Fibroblast of lung (primary cell): Measurements from ENCODE around the gene TMEM272. TPM values are rescaled to one million over a fixed set of nuclear protein-coding genes. Genes with fewer than 3 reads are reported as not detected.

Experiments
- DNase-seq, 2 donors: peaks; one replicate each; pipeline versions ENCODE4 v3.0.0 to v3.0.0-alpha.2; 2010; ENCODE audit warnings: low read depth in 2 of 2
- H2AFZ ChIP-seq: 2 replicates; pipeline ENCODE4 v1.5.1; 2012; ENCODE audit warnings: low read length, control low read depth, inconsistent platforms
- H3K27ac ChIP-seq: 2 replicates; pipeline ENCODE4 v1.5.1; 2011; ENCODE audit warnings: low read length, control low read depth; ENCODE audit not compliant: insufficient read depth
- H3K27me3 ChIP-seq: 2 replicates; pipeline ENCODE4 v1.5.1; 2011; ENCODE audit warnings: mild to moderate bottlenecking, low read length; ENCODE audit not compliant: control insufficient read depth, insufficient read depth
- H3K36me3 ChIP-seq: 2 replicates; pipeline ENCODE4 v1.5.1; 2011; ENCODE audit warnings: low read length; ENCODE audit not compliant: control insufficient read depth, insufficient read depth
- H3K4me1 ChIP-seq: 2 replicates; pipeline ENCODE4 v1.5.1; 2011; ENCODE audit warnings: low read length; ENCODE audit not compliant: control insufficient read depth, insufficient read depth; ENCODE audit errors: extremely low read depth
- H3K4me2 ChIP-seq: 2 replicates; pipeline ENCODE4 v1.5.1; 2011; ENCODE audit warnings: low read length, control low read depth; ENCODE audit not compliant: insufficient read depth; ENCODE audit errors: extremely low read depth
- H3K4me3 ChIP-seq, 4 experiments: fragments of 200-600 bp in 1 of 4; sonication (generic) in 1 of 4; replicated peaks in 1 of 4; 2 replicates each; pipeline ENCODE4 v1.5.1; 2011 to 2016; ENCODE audit warnings: low read length in 4 of 4, low read depth in 3 of 4, mild to moderate bottlenecking in 3 of 4, control low read depth in 2 of 4, inconsistent platforms in 1 of 4, mixed read lengths in 1 of 4; ENCODE audit not compliant: insufficient read depth in 1 of 4; ENCODE audit errors: control extremely low read depth in 1 of 4
- H3K79me2 ChIP-seq: 2 replicates; pipeline ENCODE4 v1.5.1; 2012; ENCODE audit warnings: mild to moderate bottlenecking, low read length, inconsistent platforms; ENCODE audit not compliant: control insufficient read depth, insufficient read depth
- H3K9ac ChIP-seq: 2 replicates; pipeline ENCODE4 v1.5.1; 2011; ENCODE audit warnings: mild to moderate bottlenecking, low read length, control low read depth; ENCODE audit not compliant: insufficient read depth
- H3K9me3 ChIP-seq: 2 replicates; pipeline ENCODE4 v1.5.1; 2012; ENCODE audit warnings: low read depth, low read length; ENCODE audit not compliant: control insufficient read depth, insufficient read depth
- H4K20me1 ChIP-seq: 2 replicates; pipeline ENCODE4 v1.5.1; 2011; ENCODE audit warnings: low read length; ENCODE audit not compliant: control insufficient read depth, insufficient read depth; ENCODE audit errors: extremely low read depth
- EZH2 ChIP-seq: IDR thresholded peaks from 2 replicates; pipeline ENCODE4 v1.5.1; 2012; ENCODE audit warnings: low read length, control low read depth, mild to moderate bottlenecking; ENCODE audit errors: missing control alignments
- polyA plus RNA-seq, 2 donors: library from polyadenylated mRNA; depleted of rRNA in 1 of 2; stranded (reverse) in 1 of 2; unstranded in 1 of 2; fragments of >200 nt; gene quantifications; 2 replicates each; pipeline ENCODE4 v1.2.1, GENCODE V29; 2011 to 2012; ENCODE audit warnings: missing spikeins in 1 of 2
- total RNA-seq: library from RNA; depleted of rRNA; stranded (reverse); fragments of >200 nt; gene quantifications from 2 replicates; pipeline ENCODE4 v1.2.1, GENCODE V29; 2014
- TF ChIP-seq, protein P1 (sequence below), 2 donors: IDR thresholded peaks in 1 of 2; conservative IDR thresholded peaks in 1 of 2; 1 replicate in 1 of 2; 2 replicates in 1 of 2; pipeline ENCODE4 v1.5.1; 2011 to 2012; ENCODE audit warnings: low read length in 2 of 2, control low read depth in 1 of 2, inconsistent platforms in 1 of 2, low read depth in 1 of 2, mild to moderate bottlenecking in 1 of 2

Gene TMEM272
- total and polyA plus RNA-seq, 2 donors (not counting 1 experiment from before 2014, with no cell fraction given): not detected

DNA sequence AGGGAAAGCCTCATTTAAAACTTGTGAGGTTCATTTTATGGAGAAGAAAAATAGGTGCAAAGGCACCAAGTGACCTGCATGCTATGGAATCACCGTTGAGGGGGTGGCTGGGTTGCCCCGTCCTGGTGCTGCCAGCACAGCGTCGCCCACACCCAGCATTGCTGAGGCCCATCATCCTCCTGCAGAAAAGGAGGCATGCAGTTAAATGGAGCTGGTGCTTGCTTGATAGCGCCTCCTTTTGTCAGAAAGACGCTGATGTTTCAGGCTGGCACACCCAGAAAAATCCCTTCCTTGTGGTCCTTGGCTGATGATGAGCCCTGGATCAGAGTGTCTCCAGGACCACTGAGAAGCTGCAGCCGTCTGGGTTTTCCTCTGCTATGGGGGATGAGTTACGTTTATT, 77.9 kb downstream of the TMEM272 start:
- no peaks in the 10 kb centered on the region for H3K36me3 ChIP-seq
- H2AFZ ChIP-seq: no peak overlapping the region
- no peak for DNase-seq
- no peaks in the 10 kb centered on the region for H4K20me1 ChIP-seq
- H3K27me3 ChIP-seq: no peaks in the 10 kb centered on the region
- no peaks in the 10 kb centered on the region for H3K9me3 ChIP-seq
- peaks cover 17% of the 10 kb centered on the region for H3K4me1 ChIP-seq
- no peak overlapping the region for H3K4me3 ChIP-seq
- H3K79me2 ChIP-seq: no peaks in the 10 kb centered on the region
- no peak overlapping the region for H3K9ac ChIP-seq
- H3K4me2 ChIP-seq: no peak overlapping the region
- H3K27ac ChIP-seq: no peak overlapping the region
- no peak for TF ChIP-seq EZH2
- TF ChIP-seq, protein P1, sequence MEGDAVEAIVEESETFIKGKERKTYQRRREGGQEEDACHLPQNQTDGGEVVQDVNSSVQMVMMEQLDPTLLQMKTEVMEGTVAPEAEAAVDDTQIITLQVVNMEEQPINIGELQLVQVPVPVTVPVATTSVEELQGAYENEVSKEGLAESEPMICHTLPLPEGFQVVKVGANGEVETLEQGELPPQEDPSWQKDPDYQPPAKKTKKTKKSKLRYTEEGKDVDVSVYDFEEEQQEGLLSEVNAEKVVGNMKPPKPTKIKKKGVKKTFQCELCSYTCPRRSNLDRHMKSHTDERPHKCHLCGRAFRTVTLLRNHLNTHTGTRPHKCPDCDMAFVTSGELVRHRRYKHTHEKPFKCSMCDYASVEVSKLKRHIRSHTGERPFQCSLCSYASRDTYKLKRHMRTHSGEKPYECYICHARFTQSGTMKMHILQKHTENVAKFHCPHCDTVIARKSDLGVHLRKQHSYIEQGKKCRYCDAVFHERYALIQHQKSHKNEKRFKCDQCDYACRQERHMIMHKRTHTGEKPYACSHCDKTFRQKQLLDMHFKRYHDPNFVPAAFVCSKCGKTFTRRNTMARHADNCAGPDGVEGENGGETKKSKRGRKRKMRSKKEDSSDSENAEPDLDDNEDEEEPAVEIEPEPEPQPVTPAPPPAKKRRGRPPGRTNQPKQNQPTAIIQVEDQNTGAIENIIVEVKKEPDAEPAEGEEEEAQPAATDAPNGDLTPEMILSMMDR (conservative IDR thresholded peaks at IDR 0.05 in 1 of 2, IDR thresholded peaks at IDR 0.05 in 1 of 2; ENCODE audit: low read depth in 1 of 2, low read length in 2 of 2): no peak

DNA sequence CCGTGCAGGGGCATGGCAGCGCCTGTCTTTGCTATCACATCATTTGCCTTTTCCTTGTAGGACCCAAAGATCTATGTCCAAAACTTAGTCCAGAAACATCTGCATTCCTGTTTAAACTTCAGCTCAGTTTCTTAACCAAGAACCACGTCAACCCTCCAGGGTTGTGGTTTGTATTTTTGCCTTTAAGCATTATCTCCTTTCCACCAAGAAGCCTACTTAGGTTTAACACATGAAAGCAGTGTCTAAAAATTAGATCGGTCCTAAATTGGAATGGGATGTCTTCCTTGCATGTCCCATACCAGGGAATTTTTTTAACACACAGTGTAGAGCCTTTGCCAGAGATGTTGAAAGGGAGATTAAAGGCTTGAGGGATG, 79.8 kb downstream of the TMEM272 start:
- Histone ChIP-seq H4K20me1 (no peaks in the 10 kb centered on the region), H3K36me3 (no peaks in the 10 kb centered on the region), H2AFZ (peak overlapping the region; percentile 63), H3K4me2 (peak overlapping the region; percentile 78), H3K4me3 (peak overlapping the region in 2 of 4 experiments; percentile 14 to 27), H3K27ac (peak overlapping the region; percentile 80), H3K27me3 (no peaks in the 10 kb centered on the region), H3K9me3 (no peaks in the 10 kb centered on the region), H3K79me2 (no peaks in the 10 kb centered on the region), H3K4me1 (peaks cover 20% of the 10 kb centered on the region), H3K9ac (no peak overlapping the region)
- DNase-seq: peak in 1 of 2 donors; percentile 17
- TF ChIP-seq, protein P1 (conservative IDR thresholded peaks at IDR 0.05 in 1 of 2, IDR thresholded peaks at IDR 0.05 in 1 of 2; ENCODE audit: low read depth in 1 of 2, low read length in 2 of 2): no peak
- no peak for TF ChIP-seq EZH2

DNA sequence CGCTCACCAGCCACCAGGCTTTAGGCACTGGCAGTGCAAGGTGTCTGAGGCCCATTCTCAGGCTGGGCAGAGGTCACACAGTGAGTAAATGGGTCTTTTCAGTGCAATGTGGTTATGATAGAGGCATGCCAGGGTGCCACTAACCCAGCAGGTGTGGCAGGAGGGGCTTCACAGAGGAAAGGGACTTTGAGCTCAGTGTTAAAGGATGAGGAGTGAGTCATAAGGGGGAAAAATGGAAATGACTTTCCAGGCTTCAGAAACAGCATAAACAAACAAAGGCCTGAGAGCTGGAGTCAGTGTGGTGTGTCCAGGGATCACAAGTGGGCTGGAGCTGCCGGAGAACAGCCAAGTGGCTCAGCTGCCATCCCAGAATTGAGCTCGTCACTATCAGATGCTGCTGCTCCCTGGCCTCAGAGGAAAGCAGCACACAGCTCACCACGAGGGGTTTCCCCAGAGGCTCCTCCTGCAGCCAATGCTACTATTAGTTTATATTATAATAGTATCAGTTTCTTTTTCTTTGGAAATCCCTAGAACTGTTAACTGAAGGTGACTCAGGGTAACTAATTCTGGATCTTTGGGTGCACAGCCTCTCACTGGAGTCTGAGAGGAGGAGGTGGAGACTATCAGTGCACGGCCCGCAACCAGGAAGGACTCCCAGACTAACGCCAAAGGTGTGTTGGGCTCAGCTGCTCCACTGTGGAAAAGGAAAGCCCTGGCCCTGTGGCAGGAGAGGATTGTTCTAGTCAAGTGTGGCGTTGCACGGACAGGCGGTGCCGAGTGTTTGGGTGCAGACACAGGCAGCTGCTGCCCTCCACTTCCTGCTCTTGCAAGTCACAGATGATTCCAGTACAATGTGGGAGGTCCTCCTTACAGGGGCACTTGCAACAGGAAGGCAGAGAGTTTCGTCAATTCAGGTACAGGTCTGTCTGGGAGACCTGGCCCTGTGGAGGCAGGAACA, 80.5 kb downstream of the TMEM272 start:
- Histone ChIP-seq H3K9me3 (no peaks in the 10 kb centered on the region), H3K4me1 (peaks cover 20% of the 10 kb centered on the region), H3K9ac (no peak overlapping the region), H4K20me1 (no peaks in the 10 kb centered on the region), H3K4me3 (peak overlapping the region in 3 of 4 experiments; percentile 14 to 27 (median 18)), H3K27ac (peak overlapping the region; percentile 80), H2AFZ (peak overlapping the region; percentile 63), H3K27me3 (no peaks in the 10 kb centered on the region), H3K36me3 (no peaks in the 10 kb centered on the region), H3K79me2 (no peaks in the 10 kb centered on the region), H3K4me2 (peak overlapping the region; percentile 78)
- no peak for TF ChIP-seq EZH2
- TF ChIP-seq, protein P1 (conservative IDR thresholded peaks at IDR 0.05 in 1 of 2, IDR thresholded peaks at IDR 0.05 in 1 of 2; ENCODE audit: low read depth in 1 of 2, low read length in 2 of 2): peak in 1 of 2 donors; percentile 6
- peak; percentile 81 to 92 for DNase-seq
